T-helper 17 cell (primary cell): Measurements from ENCODE around the gene ADARB2. TPM values are rescaled to one million over a fixed set of nuclear protein-coding genes. Genes with fewer than 3 reads are reported as not detected.

Experiments used
- ATAC-seq: fragments of 150-1000 bp; cut with Tn5 transposase; 2 replicates; pipeline ENCODE4 v1.10.0; 2021; ENCODE audit warnings: mild to moderate bottlenecking, moderate library complexity
- DNase-seq, 3 donors: peaks; one replicate each; pipeline versions ENCODE4 v3.0.0 to v3.0.0-alpha.2; 2020 to 2021
- H3K9me3 ChIP-seq: one replicate; pipeline ENCODE4 v1.7.0; 2013; ENCODE audit warnings: low read length, mild to moderate bottlenecking; ENCODE audit not compliant: control insufficient read depth, poor library complexity, severe bottlenecking
- H3K27ac Mint-ChIP-seq: one replicate; pipeline ENCODE4 v1.8.0; 2022; ENCODE audit warnings: mild to moderate bottlenecking, moderate library complexity, mixed read lengths
- H3K27me3 Mint-ChIP-seq: one replicate; pipeline ENCODE4 v1.8.0; 2022; ENCODE audit warnings: mixed read lengths
- H3K36me3 Mint-ChIP-seq: one replicate; pipeline ENCODE4 v1.8.0; 2022; ENCODE audit warnings: low read depth, mixed read lengths
- H3K4me1 Mint-ChIP-seq: one replicate; pipeline ENCODE4 v1.8.0; 2022; ENCODE audit warnings: mild to moderate bottlenecking, mixed read lengths
- H3K4me3 Mint-ChIP-seq: one replicate; pipeline ENCODE4 v1.8.0; 2022; ENCODE audit warnings: mild to moderate bottlenecking, moderate library complexity, mixed read lengths
- total RNA-seq, 4 donors: library from RNA in 2 of 4; stranded (reverse) in 2 of 4; gene quantifications; one replicate each; pipeline ENCODE4 v1.2.3 and lab custom pipeline; 2022 to 2026

ADARB2 gene
- total RNA-seq, 2 donors from 2014 or later, result 0.18 TPM; not detected in 1

GRCh38 chr10:1729751-1730150 is 7.6 kb downstream of the ADARB2 start:
- Mint-ChIP-seq H3K4me3 (no peak overlapping the region), H3K4me1 (peaks cover 2% of the 10 kb centered on the region), H3K36me3 (peaks cover 2% of the 10 kb centered on the region), H3K27ac (no peak overlapping the region), H3K27me3 (peaks cover 57% of the 10 kb centered on the region)
- no peaks in the 10 kb centered on the region for H3K9me3 ChIP-seq
- ATAC-seq (no peak), DNase-seq (no peak)

DNA sequence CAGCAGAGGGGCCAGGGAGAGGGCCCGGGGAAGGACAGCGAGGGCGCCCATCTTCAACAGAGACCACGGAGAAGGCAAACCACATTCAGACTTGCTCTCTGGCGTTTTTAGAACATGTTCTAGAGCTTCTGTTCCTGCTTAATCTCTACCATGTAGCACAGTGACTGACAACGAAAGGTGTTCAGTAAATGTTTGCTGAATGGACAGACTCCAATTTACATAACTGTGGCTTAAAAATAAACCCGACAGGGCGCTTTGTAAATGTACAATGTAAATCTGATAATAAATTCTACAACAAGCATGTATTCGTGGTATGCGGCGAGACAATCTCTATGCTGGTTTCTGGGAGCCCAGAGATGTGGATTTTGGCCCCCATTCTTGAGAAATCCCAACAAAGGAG is 10.5 kb downstream of the ADARB2 start:
- Mint-ChIP-seq H3K4me3 (no peak overlapping the region), H3K27me3 (peaks cover 51% of the 10 kb centered on the region), H3K27ac (no peak overlapping the region)

GRCh38 chr10:1724921-1725488 is 12.3 kb downstream of the ADARB2 start:
- Mint-ChIP-seq H3K27me3 (peaks cover 41% of the 10 kb centered on the region), H3K27ac (no peak overlapping the region), H3K4me1 (no peaks in the 10 kb centered on the region), H3K4me3 (no peak overlapping the region), H3K36me3 (no peaks in the 10 kb centered on the region)
- no peak for ATAC-seq
- DNase-seq, result no peak
- H3K9me3 ChIP-seq, result no peaks in the 10 kb centered on the region

More for the DNA sequence above, 10.5 kb downstream of the ADARB2 start:
- Mint-ChIP-seq H3K4me1 (no peaks in the 10 kb centered on the region), H3K36me3 (no peaks in the 10 kb centered on the region)
- no peak for DNase-seq
- H3K9me3 ChIP-seq, result no peaks in the 10 kb centered on the region
- ATAC-seq, result no peak

DNA sequence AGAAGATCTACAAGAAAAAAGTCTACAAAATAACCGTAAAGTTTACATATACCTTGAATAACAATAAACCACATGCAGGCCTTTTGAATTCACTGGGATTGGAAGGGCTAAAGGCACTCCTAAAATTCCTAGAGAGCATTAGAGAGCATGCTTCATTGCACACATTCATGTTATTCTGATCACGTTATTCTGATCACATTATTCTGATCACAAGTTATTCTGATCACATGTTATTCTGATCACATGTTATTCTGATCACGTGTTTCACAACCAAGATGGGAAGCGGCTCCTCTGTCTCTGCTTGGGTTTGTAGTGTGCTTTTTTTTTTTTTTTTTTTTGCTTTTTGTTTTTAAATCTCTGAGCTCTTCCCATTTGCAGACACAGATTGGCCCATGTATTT is 20.5 kb downstream of the ADARB2 start:
- H3K27ac Mint-ChIP-seq, result no peak overlapping the region
- no peaks in the 10 kb centered on the region for H3K4me1 Mint-ChIP-seq
- DNase-seq (no peak), ATAC-seq (no peak)
- H3K4me3 Mint-ChIP-seq, result no peak overlapping the region
- H3K9me3 ChIP-seq, result no peaks in the 10 kb centered on the region
- peaks cover 57% of the 10 kb centered on the region for H3K27me3 Mint-ChIP-seq
- peaks cover 3% of the 10 kb centered on the region for H3K36me3 Mint-ChIP-seq

GRCh38 chr10:1715821-1716220 is 21.5 kb downstream of the ADARB2 start:
- H3K27me3 Mint-ChIP-seq, result peaks cover 61% of the 10 kb centered on the region
- DNase-seq (no peak), ATAC-seq (no peak)
- no peak overlapping the region for H3K4me3 Mint-ChIP-seq
- no peaks in the 10 kb centered on the region for H3K9me3 ChIP-seq
- peaks cover 3% of the 10 kb centered on the region for H3K36me3 Mint-ChIP-seq
- no peak overlapping the region for H3K27ac Mint-ChIP-seq
- no peaks in the 10 kb centered on the region for H3K4me1 Mint-ChIP-seq

- no peak for ATAC-seq
- peaks cover 47% of the 10 kb centered on the region for H3K27me3 Mint-ChIP-seq
- no peak for DNase-seq
- peaks cover 3% of the 10 kb centered on the region for H3K36me3 Mint-ChIP-seq
- H3K4me3 Mint-ChIP-seq, result no peak overlapping the region
- H3K9me3 ChIP-seq, result no peaks in the 10 kb centered on the region
- no peaks in the 10 kb centered on the region for H3K4me1 Mint-ChIP-seq
- no peak overlapping the region for H3K27ac Mint-ChIP-seq
These were observed 24.2 kb downstream of the ADARB2 start for GRCh38 chr10:1712944-1713671.

- Mint-ChIP-seq H3K27me3 (peaks cover 42% of the 10 kb centered on the region), H3K27ac (no peak overlapping the region), H3K4me1 (no peaks in the 10 kb centered on the region), H3K4me3 (no peak overlapping the region), H3K36me3 (peaks cover 3% of the 10 kb centered on the region)
- no peaks in the 10 kb centered on the region for H3K9me3 ChIP-seq
- ATAC-seq, result no peak
- no peak for DNase-seq
These were observed 25.0 kb downstream of the ADARB2 start for GRCh38 chr10:1712314-1712713.

- no peaks in the 10 kb centered on the region for H3K9me3 ChIP-seq
- no peak for ATAC-seq
- Mint-ChIP-seq H3K27ac (no peak overlapping the region), H3K36me3 (no peaks in the 10 kb centered on the region), H3K4me3 (no peak overlapping the region), H3K4me1 (no peaks in the 10 kb centered on the region), H3K27me3 (peaks cover 23% of the 10 kb centered on the region)
- DNase-seq, result no peak
These were observed 28.2 kb downstream of the ADARB2 start for GRCh38 chr10:1709161-1709560.

DNA sequence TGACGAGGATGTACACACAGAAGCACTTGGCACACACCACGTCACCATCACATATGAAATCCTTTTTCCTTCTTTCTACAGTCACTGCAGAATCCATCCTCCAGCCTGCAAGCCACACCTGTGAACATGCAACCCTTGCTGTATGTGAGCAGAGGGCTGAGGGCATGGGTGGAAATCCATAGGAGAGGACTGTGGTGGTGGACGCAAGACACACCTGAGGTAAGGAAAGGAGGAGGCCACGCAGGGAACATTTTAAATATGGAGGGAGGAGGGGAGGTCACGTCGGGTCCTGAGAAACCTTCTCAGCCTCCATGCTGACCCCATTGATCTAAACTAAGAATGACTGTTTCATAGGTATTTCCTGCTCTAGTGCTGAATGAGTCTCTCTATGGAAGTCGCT is 28.6 kb downstream of the ADARB2 start:
- Mint-ChIP-seq H3K27ac (no peak overlapping the region), H3K4me1 (no peaks in the 10 kb centered on the region), H3K36me3 (no peaks in the 10 kb centered on the region), H3K27me3 (peaks cover 19% of the 10 kb centered on the region), H3K4me3 (no peak overlapping the region)
- no peak for ATAC-seq
- H3K9me3 ChIP-seq, result no peaks in the 10 kb centered on the region
- DNase-seq, result no peak

- Mint-ChIP-seq H3K36me3 (no peaks in the 10 kb centered on the region), H3K27ac (no peak overlapping the region), H3K4me3 (no peak overlapping the region), H3K27me3 (peaks cover 15% of the 10 kb centered on the region), H3K4me1 (no peaks in the 10 kb centered on the region)
- ATAC-seq (peak; percentile 59), DNase-seq (no peak)
- no peaks in the 10 kb centered on the region for H3K9me3 ChIP-seq
These were observed 30.6 kb downstream of the ADARB2 start for GRCh38 chr10:1706711-1707110.

DNA sequence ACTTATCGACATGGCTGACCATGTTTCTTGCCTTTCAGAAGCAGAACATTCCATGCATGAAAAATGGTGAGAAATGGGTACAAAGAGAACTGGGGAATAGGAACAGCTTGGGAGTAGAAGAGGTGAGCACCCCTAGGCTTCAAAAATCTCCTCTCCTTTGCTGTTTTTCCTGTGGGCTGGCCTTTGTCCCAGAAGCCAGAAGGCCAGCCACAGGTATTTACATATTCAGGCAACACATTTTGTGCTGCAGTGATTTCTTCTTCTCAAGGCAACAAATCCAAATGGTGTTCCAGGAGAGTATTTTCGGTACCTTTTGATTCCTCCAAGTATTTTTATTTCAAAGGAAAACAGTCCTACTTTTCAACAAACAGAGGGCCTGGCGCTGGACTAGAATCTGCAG is 31.1 kb downstream of the ADARB2 start:
- ATAC-seq, result no peak
- no peaks in the 10 kb centered on the region for H3K36me3 Mint-ChIP-seq
- H3K27ac Mint-ChIP-seq, result no peak overlapping the region
- H3K9me3 ChIP-seq, result no peaks in the 10 kb centered on the region
- DNase-seq, result no peak
- H3K4me1 Mint-ChIP-seq, result no peaks in the 10 kb centered on the region
- no peak overlapping the region for H3K4me3 Mint-ChIP-seq
- peaks cover 18% of the 10 kb centered on the region for H3K27me3 Mint-ChIP-seq

- Mint-ChIP-seq H3K27me3 (peaks cover 20% of the 10 kb centered on the region), H3K4me1 (no peaks in the 10 kb centered on the region), H3K4me3 (no peak overlapping the region), H3K27ac (no peak overlapping the region), H3K36me3 (no peaks in the 10 kb centered on the region)
- ATAC-seq (no peak), DNase-seq (no peak)
- no peaks in the 10 kb centered on the region for H3K9me3 ChIP-seq
These were observed 39.1 kb downstream of the ADARB2 start for GRCh38 chr10:1698185-1698584.

DNA sequence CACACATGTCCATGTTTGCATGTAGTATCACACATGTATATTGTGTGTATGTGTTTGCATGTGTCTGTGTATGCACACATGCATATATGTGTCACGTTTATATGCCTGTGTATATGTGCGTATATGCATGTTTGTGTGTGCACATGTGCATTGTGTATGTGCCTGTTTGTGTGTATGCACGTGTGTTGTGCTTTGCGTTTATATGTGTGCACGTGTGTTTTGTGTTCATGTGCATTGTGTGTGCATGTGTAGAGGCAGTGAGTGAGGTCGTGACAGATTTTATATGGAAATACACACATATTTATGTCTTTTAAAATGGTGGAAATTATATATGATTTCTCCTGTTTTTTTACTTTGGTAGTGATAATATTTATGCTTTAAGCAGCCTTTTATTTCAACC is 41.2 kb downstream of the ADARB2 start:
- peaks cover 18% of the 10 kb centered on the region for H3K27me3 Mint-ChIP-seq
- H3K27ac Mint-ChIP-seq, result no peak overlapping the region
- no peak overlapping the region for H3K4me3 Mint-ChIP-seq
- no peaks in the 10 kb centered on the region for H3K4me1 Mint-ChIP-seq
- H3K36me3 Mint-ChIP-seq, result no peaks in the 10 kb centered on the region
- DNase-seq, result no peak
- H3K9me3 ChIP-seq, result no peaks in the 10 kb centered on the region
- no peak for ATAC-seq

DNA sequence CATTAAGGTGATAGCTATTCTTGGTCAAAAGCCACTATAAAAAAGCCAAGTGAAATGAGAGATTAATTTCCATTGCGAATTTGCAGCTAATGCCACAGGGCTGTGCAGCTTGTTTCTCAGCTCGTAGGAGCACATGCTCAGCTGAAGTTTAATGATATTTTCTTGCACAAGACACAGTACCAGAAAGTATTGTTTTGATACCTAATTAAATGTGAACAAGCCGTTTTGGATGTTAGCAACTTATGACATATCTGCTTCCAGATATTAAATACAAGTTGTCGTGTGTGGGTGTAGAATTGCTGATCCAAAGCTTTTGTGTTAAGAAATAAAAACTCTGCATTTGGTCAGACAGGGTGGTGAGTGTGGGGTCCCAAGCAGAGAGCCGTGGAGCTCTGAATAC is 47.2 kb downstream of the ADARB2 start:
- Mint-ChIP-seq H3K4me3 (no peak overlapping the region), H3K27me3 (peaks cover 40% of the 10 kb centered on the region), H3K27ac (no peak overlapping the region), H3K4me1 (peaks cover 2% of the 10 kb centered on the region), H3K36me3 (no peaks in the 10 kb centered on the region)
- H3K9me3 ChIP-seq, result no peaks in the 10 kb centered on the region
- no peak for ATAC-seq
- DNase-seq, result no peak
